A549 treated with DMSO at 1 μM for 4 hours (cell line): Measurements from ENCODE around the gene SETD2. TPM values are rescaled to one million over a fixed set of nuclear protein-coding genes. Genes with fewer than 3 reads are reported as not detected.

Experiments
- total RNA-seq: library from RNA; stranded (reverse); fragments of 200-300 nt; extraction: Qiagen RNA extraction; gene quantifications from 5 replicates; pipeline ENCODE4 v1.2.3, GENCODE V29; 2022; ENCODE audit warnings: low read depth

The SETD2 gene, protein sequence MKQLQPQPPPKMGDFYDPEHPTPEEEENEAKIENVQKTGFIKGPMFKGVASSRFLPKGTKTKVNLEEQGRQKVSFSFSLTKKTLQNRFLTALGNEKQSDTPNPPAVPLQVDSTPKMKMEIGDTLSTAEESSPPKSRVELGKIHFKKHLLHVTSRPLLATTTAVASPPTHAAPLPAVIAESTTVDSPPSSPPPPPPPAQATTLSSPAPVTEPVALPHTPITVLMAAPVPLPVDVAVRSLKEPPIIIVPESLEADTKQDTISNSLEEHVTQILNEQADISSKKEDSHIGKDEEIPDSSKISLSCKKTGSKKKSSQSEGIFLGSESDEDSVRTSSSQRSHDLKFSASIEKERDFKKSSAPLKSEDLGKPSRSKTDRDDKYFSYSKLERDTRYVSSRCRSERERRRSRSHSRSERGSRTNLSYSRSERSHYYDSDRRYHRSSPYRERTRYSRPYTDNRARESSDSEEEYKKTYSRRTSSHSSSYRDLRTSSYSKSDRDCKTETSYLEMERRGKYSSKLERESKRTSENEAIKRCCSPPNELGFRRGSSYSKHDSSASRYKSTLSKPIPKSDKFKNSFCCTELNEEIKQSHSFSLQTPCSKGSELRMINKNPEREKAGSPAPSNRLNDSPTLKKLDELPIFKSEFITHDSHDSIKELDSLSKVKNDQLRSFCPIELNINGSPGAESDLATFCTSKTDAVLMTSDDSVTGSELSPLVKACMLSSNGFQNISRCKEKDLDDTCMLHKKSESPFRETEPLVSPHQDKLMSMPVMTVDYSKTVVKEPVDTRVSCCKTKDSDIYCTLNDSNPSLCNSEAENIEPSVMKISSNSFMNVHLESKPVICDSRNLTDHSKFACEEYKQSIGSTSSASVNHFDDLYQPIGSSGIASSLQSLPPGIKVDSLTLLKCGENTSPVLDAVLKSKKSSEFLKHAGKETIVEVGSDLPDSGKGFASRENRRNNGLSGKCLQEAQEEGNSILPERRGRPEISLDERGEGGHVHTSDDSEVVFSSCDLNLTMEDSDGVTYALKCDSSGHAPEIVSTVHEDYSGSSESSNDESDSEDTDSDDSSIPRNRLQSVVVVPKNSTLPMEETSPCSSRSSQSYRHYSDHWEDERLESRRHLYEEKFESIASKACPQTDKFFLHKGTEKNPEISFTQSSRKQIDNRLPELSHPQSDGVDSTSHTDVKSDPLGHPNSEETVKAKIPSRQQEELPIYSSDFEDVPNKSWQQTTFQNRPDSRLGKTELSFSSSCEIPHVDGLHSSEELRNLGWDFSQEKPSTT (N-terminal part only)
- 17.8 to 22.1 TPM (median 21.6 TPM) in 5 replicates for total RNA-seq

DNA sequence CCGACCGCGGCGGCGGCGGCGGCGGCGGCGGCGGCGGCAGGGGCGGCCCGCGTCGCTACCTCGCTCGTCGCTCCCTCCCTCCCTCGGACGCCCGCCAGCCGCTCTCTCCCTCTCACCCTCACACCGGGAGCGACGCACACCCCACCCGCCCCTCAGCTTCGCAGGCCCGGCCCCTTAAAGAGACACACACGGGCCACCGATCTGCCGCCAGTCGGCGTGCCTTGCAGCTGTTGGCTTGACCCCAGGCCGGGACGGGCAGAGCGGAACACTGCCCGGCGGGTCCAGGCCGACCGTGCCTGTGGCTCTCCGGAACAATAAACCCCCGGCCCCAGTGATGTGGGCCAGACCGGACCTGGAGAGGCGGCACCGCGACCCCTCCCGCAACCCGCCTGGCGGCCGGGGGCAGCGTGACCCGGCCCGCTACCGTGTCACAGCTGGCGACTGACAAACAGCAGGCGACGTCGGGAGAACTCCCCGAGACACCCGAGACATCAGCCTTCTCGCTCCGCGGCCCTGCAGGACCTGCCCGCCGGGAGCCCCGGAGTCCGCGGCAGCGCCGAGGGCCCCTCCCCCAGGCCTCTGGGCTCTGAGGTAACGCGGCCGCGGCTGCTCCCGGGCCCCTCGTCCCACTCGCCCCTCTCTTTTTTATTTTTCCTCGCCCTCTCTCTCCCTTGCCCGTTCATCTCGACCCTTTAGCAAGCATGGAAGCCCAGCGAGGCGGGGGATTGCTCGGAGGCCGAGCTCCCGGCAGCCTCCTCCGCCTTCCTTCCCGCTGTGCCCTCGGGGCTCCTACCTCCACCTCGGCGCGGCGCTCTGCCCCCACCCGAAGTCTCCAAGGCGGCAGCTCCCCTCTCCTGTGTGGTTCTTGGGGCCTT is at the start of gene SETD2:
SETD2 (minus strand) TSS at position 107 of the 875 bp plus-strand sequence. CDS start 189 bp downstream, outside the sequence.

DNA sequence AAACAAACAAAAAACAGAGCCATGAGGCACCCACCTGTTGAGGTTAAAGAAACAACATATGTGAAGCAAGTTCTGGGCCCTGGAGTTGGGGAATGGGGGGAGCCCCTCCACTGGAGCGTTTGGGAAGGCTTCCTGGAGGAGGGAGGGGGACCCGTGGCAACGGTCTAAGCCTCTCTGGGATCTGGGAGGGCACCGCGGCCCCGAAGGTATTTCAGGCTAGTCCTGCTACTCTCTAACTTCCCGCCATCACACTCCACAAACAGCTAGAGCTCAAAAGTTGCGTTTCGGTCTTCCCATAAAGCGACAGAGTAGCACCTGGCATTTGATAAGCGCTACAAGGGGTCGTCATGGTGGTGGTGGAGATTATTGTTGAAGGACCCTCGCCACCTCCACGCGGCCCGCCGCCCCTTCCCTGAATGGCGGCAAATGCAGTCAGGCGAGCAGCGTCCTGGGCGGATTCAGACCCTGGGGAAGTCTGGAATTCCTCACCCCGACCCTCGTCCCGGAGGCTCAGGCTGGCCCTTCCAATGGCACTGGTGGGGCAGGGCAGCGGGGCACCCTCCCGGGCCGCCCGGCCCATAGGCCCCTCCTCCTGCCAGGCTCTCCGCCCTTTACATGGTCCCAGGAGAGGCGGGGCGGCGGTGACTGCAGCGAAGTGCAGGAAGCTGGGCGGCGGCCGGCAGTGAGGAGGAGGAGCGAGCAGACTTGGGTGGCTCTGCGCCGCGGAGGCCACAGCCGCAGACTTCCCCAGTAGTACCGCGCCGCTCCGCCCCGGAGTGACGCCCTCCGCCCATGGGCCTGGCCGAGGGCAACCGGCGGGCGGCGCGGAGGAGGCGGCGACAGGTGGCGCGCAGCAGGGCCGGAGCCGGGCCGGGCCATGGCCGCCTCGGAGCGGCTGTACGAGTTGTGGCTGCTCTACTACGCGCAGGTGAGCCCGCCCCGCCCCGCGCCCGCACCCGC is 184.6 kb downstream of the SETD2 start, which contains the start of gene NBEAL2:
NBEAL2 (plus strand) TSS at position 682 of the 960 bp plus-strand sequence; CDS start at position 878, 196 bp downstream.

DNA sequence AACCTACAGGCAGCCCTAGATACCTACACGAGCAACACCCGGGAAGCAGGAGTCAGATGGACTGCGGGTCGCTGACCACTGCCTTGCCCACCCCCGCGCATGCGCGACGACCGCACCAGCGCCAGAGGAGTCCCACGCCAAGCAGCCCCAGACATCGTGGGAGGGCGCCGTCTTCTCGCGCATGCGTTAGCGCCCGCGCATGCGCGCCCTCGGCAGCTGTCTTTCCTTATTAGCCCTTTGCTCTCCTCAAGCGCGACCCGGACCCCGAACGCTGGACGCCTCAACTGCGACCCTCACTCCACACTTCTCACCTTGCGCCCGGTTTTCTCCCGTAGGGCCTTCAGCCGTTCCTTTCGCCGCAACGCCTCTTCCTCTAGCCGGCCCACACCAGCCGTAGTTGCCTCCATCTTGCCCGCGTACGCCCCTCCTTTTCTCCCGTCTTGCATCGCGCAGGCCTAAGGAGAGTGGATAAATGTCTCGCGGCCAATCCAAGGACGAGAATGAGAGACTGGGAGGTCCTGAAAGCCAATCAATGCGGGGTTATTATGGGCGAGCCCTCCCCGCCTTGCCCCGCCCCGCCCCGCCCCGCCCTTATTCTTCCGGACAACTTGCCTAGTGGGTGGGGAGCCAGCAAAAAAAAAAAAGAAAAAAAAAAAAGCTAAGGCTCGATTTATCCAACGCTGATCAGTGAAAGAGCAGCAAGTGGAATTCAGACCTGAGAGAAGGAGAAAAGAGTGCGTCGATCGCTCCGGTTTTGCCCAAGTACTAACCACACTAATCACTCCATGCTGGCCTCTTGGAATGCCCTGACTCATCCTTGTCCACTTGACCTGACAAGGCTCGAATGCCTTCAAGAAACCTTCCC is 187.4 kb downstream of the SETD2 start, which contains the start of gene CCDC12:
CCDC12 (minus strand) TSS at position 420 of the 865 bp plus-strand sequence; CDS start at position 407, 13 bp downstream.

Other genes with a start within 250 kb of the SETD2 start
- 46.6 to 86.7 TPM (median 52.3 TPM) in 5 replicates for gene CCDC12, start 187.4 kb downstream of the SETD2 start, total RNA-seq
- 35.0 to 46.9 TPM (median 41.6 TPM) in 5 replicates for gene NBEAL2, start 184.4 kb downstream of the SETD2 start, total RNA-seq
- 18.8 to 22.4 TPM (median 20.3 TPM) in 5 replicates for gene KIF9, start 118.7 kb upstream of the SETD2 start, total RNA-seq
- 17.2 to 19.8 TPM (median 17.6 TPM) in 5 replicates for gene KLHL18, start 118.8 kb upstream of the SETD2 start, total RNA-seq
- 19.0 to 24.8 TPM (median 21.8 TPM) in 5 replicates for gene PTPN23, start 216.9 kb upstream of the SETD2 start, total RNA-seq